Right cardiac atrium (tissue), 5 donors: Measurements from ENCODE around the gene SUCLA2. TPM values are rescaled to one million over a fixed set of nuclear protein-coding genes. Genes with fewer than 3 reads are reported as not detected.

Experiments
- ATAC-seq, 2 donors: fragments of 200-7000 bp; cut with Tn5 transposase; one replicate each; pipeline versions ENCODE4 v1.8.0 to v1.9.1; 2020; ENCODE audit warnings: moderate library complexity in 2 of 2, mild to moderate bottlenecking in 1 of 2
- DNase-seq, 3 donors: peaks; one replicate each; pipeline ENCODE4 v3.0.0-alpha.2; 2020
- H3K27ac ChIP-seq: one replicate; pipeline ENCODE4 v1.5.1; 2013; ENCODE audit warnings: mild to moderate bottlenecking, low read length, control low read depth, moderate library complexity
- H3K27me3 ChIP-seq: one replicate; pipeline ENCODE4 v1.6.1; 2013; ENCODE audit not compliant: control insufficient read depth, insufficient read depth
- H3K4me1 ChIP-seq: one replicate; pipeline ENCODE4 v1.6.1; 2013; ENCODE audit warnings: low read length; ENCODE audit not compliant: control insufficient read depth, insufficient read depth
- H3K4me3 ChIP-seq: one replicate; pipeline ENCODE4 v1.5.1; 2013; ENCODE audit warnings: low read length, control low read depth
- H3K9me3 ChIP-seq: one replicate; pipeline ENCODE4 v1.6.1; 2013; ENCODE audit warnings: low read length; ENCODE audit not compliant: control insufficient read depth
- WGBS: extraction: QIAGEN DNeasy Blood & Tissue Kit; methylation state at CpG from one replicate; pipeline ENCODE4 v1.1.7; 2013; 5-methylcytosine and 5-hydroxymethylcytosine counted together
- intact Hi-C, 4 donors: fragments of 100-400 bp; cut with DNase I; formaldehyde crosslinking; loops; one replicate each; pipeline versions ENCODE4 v1.11.0 to v1.14.0; 2022 to 2023
- polyA plus RNA-seq: library from polyadenylated mRNA; stranded (reverse); fragments of 200-250 nt; gene quantifications from one replicate; pipeline ENCODE4 v1.2.3, GENCODE V29; 2013
- total RNA-seq, 4 donors: library from RNA; stranded (reverse); fragmentation: NEBNext Ultra II Directional; extraction: Animal tissue kit (Norgen Biotek cat#: 25700); gene quantifications; one replicate each; pipeline ENCODE4 v1.2.1, GENCODE V29; 2021
- donor health status: healthy with polysubstance abuse.
- donor health status: DM: no; HTN: yes; CAD: no.
- donor health status: DM: no; HTN: no; CAD: no.
- donor health status: DM: no; HTN: yes; CAD: no; lungs with severe emphysema.
- donor health status: DM: yes; HTN: yes; CAD: no.

SUCLA2 gene
- total and polyA plus RNA-seq, 5 donors: 74.6 to 103 (median 90.7) TPM

GRCh38 chr13:47991859-47992258 is 9.2 kb downstream of the SUCLA2 start:
- Histone ChIP-seq H3K4me3 (no peak overlapping the region), H3K9me3 (no peaks in the 10 kb centered on the region), H3K4me1 (peaks cover 5% of the 10 kb centered on the region), H3K27ac (no peak overlapping the region), H3K27me3 (no peaks in the 10 kb centered on the region)
- intact Hi-C loops: no loop called here
- WGBS: 93% methylated on average over 4 of the region's 4 CpGs
- ATAC-seq: no peak
- DNase-seq: no peak

DNA sequence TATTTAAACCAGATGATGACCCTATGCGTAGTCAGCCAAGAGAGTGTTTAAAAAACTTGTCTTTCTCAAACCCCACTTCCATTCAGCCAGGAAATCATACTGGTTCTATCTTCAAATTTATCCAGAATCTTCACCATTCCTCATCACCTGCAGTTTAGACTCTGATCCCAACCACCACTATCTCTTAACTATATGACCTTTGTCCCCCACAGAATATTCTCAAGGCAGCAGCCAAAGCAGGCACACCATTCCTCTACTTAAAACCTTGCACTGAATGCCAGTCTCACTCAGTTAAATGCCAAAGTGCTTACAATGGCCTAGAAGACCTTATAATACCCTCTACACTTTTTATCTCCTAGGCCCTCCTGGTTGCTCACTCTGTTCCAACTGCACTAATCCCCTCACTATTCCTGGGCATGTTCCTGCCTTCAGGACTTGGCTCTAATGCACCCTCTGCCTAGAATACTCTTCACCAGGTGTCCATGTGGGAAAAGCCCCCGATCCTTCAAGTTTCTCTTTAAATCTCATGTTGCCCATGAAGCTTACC is 10.1 kb downstream of the SUCLA2 start:
- Histone ChIP-seq H3K27ac (no peak overlapping the region), H3K4me3 (no peak overlapping the region), H3K9me3 (no peaks in the 10 kb centered on the region), H3K27me3 (no peaks in the 10 kb centered on the region), H3K4me1 (peaks cover 5% of the 10 kb centered on the region)
- ATAC-seq (peak in 1 of 2 donors; percentile 33), DNase-seq (no peak)
- intact Hi-C loops: no loop called here
- 97% methylated on average over 2 of the region's 2 CpGs for WGBS

GRCh38 chr13:47990427-47990826 is 10.6 kb downstream of the SUCLA2 start:
- no peak overlapping the region for H3K4me3 ChIP-seq
- intact Hi-C loops: no loop called here
- no peaks in the 10 kb centered on the region for H3K27me3 ChIP-seq
- DNase-seq (no peak), ATAC-seq (no peak)
- no peak overlapping the region for H3K27ac ChIP-seq
- H3K4me1 ChIP-seq: peaks cover 5% of the 10 kb centered on the region
- 87% methylated on average over 1 of the region's 1 CpG for WGBS
- H3K9me3 ChIP-seq: no peaks in the 10 kb centered on the region

DNA sequence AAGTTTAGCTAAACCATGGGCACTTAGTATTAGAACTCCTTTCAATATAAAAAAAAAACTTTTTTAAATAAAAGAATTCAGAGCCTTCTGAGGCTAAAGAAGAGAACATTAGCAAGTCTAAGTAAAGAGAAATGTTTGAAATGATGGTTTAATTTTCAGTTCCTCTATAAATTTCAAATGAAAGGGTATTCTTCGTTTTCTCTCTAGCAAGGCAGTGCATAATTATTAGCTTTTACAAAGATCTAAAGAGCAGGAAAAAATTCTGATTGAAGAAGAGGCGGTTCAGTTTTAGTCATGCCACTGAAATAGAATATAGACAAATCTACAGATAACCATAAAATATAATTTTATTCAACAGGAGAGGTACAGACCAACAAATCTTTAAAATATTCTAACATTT is 18.0 kb downstream of the SUCLA2 start:
- ATAC-seq (no peak), DNase-seq (no peak)
- H3K27ac ChIP-seq: no peak overlapping the region
- no peaks in the 10 kb centered on the region for H3K27me3 ChIP-seq
- H3K9me3 ChIP-seq: no peaks in the 10 kb centered on the region
- 96% methylated on average over 2 of the region's 2 CpGs for WGBS
- H3K4me3 ChIP-seq: no peak overlapping the region
- intact Hi-C loops: no loop called here
- no peaks in the 10 kb centered on the region for H3K4me1 ChIP-seq

GRCh38 chr13:47976325-47976724 is 24.7 kb downstream of the SUCLA2 start:
- 79% methylated on average over 1 of the region's 1 CpG for WGBS
- no peak for ATAC-seq
- Histone ChIP-seq H3K4me1 (no peaks in the 10 kb centered on the region), H3K9me3 (no peaks in the 10 kb centered on the region), H3K27ac (no peak overlapping the region), H3K4me3 (no peak overlapping the region), H3K27me3 (no peaks in the 10 kb centered on the region)
- DNase-seq: no peak
- intact Hi-C loops: no loop called here

- H3K4me3 ChIP-seq: no peak overlapping the region
- no peak for DNase-seq
- H3K4me1 ChIP-seq: no peaks in the 10 kb centered on the region
- intact Hi-C loops: no loop called here
- no peak for ATAC-seq
- 96% methylated on average over 3 of the region's 3 CpGs for WGBS
- H3K9me3 ChIP-seq: no peaks in the 10 kb centered on the region
- no peak overlapping the region for H3K27ac ChIP-seq
- H3K27me3 ChIP-seq: no peaks in the 10 kb centered on the region
These were observed 36.2 kb downstream of the SUCLA2 start for GRCh38 chr13:47964863-47965262.

GRCh38 chr13:47962237-47962636 is 38.8 kb downstream of the SUCLA2 start:
- no peak overlapping the region for H3K27ac ChIP-seq
- ATAC-seq (no peak), DNase-seq (no peak)
- no peak overlapping the region for H3K4me3 ChIP-seq
- H3K4me1 ChIP-seq: no peaks in the 10 kb centered on the region
- H3K27me3 ChIP-seq: no peaks in the 10 kb centered on the region
- WGBS: 82% methylated on average over 1 of the region's 1 CpG
- no peaks in the 10 kb centered on the region for H3K9me3 ChIP-seq
- intact Hi-C loops: no loop called here

- ATAC-seq (no peak), DNase-seq (no peak)
- WGBS: 96% methylated on average over 4 of the region's 4 CpGs
- Histone ChIP-seq H3K27ac (no peak overlapping the region), H3K4me3 (no peak overlapping the region), H3K4me1 (no peaks in the 10 kb centered on the region), H3K9me3 (no peaks in the 10 kb centered on the region), H3K27me3 (no peaks in the 10 kb centered on the region)
- intact Hi-C loops: no loop called here
These were observed 41.4 kb downstream of the SUCLA2 start for GRCh38 chr13:47959468-47960247.

GRCh38 chr13:47957073-47957472 is 44.0 kb downstream of the SUCLA2 start:
- intact Hi-C loops: no loop called here
- WGBS: 91% methylated on average over 5 of the region's 5 CpGs

GRCh38 chr13:47955836-47956235 is 45.2 kb downstream of the SUCLA2 start:
- 95% methylated on average over 2 of the region's 2 CpGs for WGBS
- no peaks in the 10 kb centered on the region for H3K27me3 ChIP-seq
- H3K4me3 ChIP-seq: no peak overlapping the region
- no peaks in the 10 kb centered on the region for H3K4me1 ChIP-seq
- no peak overlapping the region for H3K27ac ChIP-seq
- no peaks in the 10 kb centered on the region for H3K9me3 ChIP-seq
- DNase-seq (no peak), ATAC-seq (no peak)
- intact Hi-C loops: no loop called here

More at GRCh38 chr13:47957073-47957472, 44.0 kb downstream of the SUCLA2 start:
- no peak for DNase-seq
- Histone ChIP-seq H3K4me3 (no peak overlapping the region), H3K9me3 (no peaks in the 10 kb centered on the region), H3K4me1 (no peaks in the 10 kb centered on the region), H3K27me3 (no peaks in the 10 kb centered on the region), H3K27ac (no peak overlapping the region)
- ATAC-seq: no peak

DNA sequence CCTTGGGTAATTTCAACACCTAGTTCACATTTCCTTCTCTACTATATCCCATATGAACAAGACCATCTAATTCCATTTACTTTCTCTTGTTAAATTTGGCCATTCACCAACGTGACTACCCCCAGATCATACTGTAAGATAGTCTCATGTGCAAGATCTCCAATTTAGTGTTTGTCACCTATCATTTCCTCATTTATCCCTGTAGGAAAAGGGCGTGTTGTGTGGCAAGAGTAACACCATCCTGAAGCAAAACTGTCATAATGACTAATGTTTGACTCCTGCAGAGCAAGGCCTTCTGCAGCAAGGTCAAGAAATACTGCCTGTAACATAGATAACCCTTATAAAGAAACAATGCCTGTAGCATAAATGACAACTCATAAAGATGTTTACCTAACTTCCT is 51.3 kb downstream of the SUCLA2 start:
- intact Hi-C loops: no loop called here
- DNase-seq: no peak
- H3K4me1 ChIP-seq: no peaks in the 10 kb centered on the region
- H3K27me3 ChIP-seq: no peaks in the 10 kb centered on the region
- H3K9me3 ChIP-seq: no peaks in the 10 kb centered on the region
- no peak overlapping the region for H3K4me3 ChIP-seq
- no peak overlapping the region for H3K27ac ChIP-seq
- 89% methylated on average over 2 of the region's 2 CpGs for WGBS
- no peak for ATAC-seq
